GM21723 (cell line): Measurements from ENCODE around the gene GATA1.

ENCODE experiments used
- ATAC-seq: cut with Tn5 transposase; IDR thresholded peaks from one replicate; pipeline ENCODE4 v1.9.1; 2021; ENCODE audit warnings: mild to moderate bottlenecking, moderate library complexity; ENCODE audit not compliant: unreplicated experiment

GATA1 gene

DNA sequence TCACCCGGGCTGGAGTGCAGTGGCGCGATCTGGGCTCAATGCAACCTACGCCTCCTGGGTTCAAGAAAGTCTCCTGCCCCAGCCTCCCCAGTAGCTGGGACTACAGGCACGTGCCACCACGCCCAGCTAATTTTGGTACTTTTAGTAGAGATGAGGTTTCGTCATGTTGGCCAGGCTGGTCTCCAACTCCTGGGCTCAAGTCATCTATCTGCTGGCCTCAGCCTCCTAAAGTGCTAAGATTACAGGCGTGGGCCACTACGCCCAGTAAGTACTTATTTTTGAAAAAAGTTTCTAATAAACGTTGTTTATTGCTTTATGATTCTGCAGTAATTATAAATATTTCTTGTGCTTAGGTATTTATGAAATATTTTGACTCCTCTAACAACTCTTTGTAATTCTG, 53.3 kb downstream of the GATA1 start:
- no peak for ATAC-seq
